ENCODE measurements around the gene FGF12.

DNA sequence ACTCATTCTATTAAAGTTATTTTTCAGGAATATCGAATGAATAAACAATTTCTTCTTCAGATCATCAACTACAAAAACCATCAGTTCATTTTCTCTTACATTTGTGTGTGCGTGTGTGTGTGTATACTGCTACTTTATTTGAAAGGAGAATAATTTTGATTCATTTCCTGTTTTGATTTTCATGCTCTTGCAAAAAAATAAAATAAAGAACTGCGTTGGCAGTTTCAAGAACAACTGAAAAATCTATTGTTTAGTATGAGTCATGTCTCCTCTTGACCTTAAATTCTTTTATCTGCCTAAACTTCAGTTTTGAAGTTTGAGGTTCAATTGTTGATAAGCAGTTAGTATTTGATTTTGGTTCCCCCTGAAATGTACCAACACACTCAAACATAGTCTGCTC is 540.8 kb downstream of the FGF12 start:
- no peak for TF ChIP-seq ZFP30 (CRISPR knock-in tag; IDR thresholded peaks at IDR 0.05)
- no peak for TF ChIP-seq ZNF70 (CRISPR knock-in tag; IDR thresholded peaks at IDR 0.05)
